IPS-11a (cell line): ENCODE measurements around the gene TRPV5.

Source experiments
- H3K4me3 ChIP-seq: one replicate; pipeline ENCODE4 v1.5.1; 2013; ENCODE audit warnings: low read depth, low read length, control low read depth

The TRPV5 gene

DNA sequence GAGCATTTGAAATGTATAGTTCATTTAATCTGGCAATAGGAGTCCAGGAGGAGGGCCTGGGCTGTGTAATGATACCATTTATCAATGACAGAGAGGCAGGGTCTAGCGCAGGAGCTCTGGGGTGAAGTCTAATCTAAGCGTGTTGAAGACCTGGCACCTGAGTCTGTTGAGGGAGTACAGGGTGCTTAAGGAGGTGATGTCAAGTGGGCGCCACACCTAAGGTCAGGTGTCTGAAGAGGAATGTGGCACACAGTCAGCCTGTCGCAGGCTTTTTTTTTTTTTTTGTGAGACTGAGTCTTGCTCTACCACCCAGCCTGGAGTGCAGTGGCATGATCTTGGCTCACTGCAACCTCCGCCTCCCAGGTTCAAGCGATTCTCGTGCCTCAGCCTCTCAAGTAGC, 8.0 kb upstream of the TRPV5 start:
- no peak overlapping the region for H3K4me3 ChIP-seq

GRCh38 chr7:142940966-142941535, 7.5 kb upstream of the TRPV5 start:
- no peak overlapping the region for H3K4me3 ChIP-seq

DNA sequence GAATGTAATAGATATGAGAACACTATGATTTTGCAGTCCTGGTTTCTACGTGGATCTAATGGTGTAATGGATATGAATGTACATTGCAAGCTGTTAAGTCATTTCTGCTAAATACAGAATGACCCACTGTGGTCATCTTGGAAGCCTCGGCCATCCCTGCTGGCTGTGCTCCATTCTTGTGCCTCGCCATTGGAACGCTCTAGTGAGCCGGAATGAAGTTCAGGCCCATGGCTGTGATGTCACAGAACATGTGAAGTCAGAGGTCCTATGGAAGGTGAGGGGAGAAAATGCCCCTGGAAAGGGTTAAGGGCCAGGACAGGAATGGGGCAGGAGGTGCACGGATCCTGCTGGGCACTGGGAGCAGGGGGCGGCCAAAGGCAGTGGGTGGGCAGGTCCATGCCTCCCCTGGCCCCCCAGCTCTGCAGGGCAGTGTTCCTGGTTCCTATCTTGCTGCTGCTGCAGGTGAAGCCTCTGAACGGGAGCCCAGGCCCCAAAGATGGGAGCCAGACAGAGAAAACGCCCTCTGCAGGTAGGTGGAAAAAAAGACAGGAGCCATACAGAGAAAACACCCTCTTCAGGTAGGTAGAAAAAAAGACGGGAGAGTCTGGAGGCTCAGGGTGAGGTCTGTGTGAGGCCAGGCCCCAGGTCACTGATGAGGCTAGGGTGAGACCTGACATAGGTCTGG, 5.8 kb upstream of the TRPV5 start, which contains the start of gene LLCFC1:
TSS of gene LLCFC1 (plus strand) at position 259 of the 685 bp plus-strand sequence. CDS start at position 397, 138 bp downstream.
- no peak within 1 kb of the TSS for H3K4me3 ChIP-seq

DNA sequence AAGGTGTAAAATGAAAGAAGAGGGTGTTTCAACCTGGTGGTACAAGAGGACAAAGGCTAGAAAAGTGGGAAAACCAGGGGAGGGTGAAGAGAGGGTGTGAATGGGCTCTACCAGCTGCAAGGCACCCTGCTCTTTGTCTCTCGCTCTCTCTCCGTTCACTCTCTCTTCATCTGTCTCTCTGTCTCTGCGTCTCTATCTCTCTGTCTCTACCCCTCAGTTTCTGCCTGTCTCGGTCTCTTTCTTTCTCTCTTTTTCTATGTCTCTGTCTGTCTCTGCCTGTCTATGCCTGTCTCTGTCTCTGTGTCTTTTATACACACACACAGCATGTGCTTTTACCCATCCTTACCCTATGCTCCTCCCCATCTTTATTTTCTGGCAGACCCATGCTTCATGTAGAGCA, 5.1 kb upstream of the TRPV5 start:
- no peak overlapping the region for H3K4me3 ChIP-seq

- H3K4me3 ChIP-seq: no peak overlapping the region
Measured at GRCh38 chr7:142935941-142936565, 2.5 kb upstream of the TRPV5 start.

- no peak overlapping the region for H3K4me3 ChIP-seq
Measured at GRCh38 chr7:142934056-142934455, 510 bp upstream of the TRPV5 start.

DNA sequence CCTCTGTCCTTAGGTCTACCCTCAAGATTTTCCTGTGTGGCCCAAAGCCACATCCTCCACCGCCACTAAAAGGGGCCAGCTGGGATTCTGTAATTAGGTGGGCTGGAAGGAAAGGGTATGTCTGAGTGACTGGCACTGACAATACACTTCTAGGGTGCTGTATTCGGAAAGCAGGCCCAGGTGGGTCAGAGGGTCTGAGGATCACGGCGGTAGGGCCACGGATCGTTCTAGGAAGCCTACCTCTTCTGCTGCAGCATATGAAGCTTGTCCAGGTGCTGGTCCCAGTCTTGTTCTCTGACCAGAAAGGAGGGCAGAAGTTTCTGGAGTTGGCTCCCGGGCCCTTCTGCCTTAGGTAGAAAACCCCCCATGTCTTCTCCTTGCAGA, 462 bp downstream of the TRPV5 start:
- H3K4me3 ChIP-seq: no peak overlapping the region

GRCh38 chr7:142932386-142933091, 1.0 kb downstream of the TRPV5 start:
- no peak overlapping the region for H3K4me3 ChIP-seq

DNA sequence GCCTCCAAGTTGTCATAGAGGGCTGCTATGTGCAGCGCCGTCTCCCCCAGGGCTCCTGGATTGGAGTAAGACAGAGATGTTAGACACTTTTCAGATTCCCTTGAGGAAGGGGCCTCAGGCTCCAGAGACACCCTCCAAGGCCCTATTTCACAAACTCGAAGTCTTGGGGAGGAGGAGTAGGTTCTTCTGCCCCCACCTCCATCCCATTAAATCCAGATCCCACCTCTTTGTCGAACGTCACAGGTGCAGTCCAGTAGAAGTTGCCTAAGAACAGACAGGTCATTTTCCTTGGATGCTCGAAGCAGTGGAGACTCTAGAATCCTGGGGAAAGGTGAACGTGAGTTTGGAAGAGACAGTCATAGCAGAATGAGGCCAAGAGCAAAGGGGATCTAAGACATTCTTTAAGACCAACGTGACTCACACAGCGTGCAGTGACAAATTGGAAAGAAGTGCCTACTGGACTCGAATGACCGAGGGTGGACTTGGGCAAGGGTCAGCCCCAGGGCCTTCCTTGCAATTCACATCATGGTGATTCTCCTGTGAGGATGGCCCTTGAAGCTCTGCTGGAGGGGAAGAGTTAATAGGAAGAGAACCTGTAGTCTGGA, 3.3 kb downstream of the TRPV5 start:
- H3K4me3 ChIP-seq: no peak overlapping the region

DNA sequence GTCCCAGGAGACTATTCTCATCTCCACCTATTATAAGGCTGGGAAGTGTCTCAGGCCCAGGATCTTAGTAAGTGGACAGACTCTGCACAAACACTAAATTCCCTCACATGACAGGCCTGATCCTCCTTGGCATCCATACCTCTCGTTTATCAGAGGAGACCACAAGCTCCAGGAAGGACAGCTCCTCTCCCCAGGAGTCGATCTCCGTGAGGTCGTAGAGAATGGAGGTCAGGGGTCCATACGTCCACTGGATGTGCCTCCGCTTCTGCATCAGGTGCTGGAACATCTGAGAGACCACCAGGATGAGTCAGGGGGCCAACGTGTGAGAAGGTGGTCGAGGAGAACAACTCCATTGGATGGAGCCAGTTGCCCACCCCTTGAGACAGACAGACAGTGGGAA, 5.6 kb downstream of the TRPV5 start:
- no peak overlapping the region for H3K4me3 ChIP-seq

DNA sequence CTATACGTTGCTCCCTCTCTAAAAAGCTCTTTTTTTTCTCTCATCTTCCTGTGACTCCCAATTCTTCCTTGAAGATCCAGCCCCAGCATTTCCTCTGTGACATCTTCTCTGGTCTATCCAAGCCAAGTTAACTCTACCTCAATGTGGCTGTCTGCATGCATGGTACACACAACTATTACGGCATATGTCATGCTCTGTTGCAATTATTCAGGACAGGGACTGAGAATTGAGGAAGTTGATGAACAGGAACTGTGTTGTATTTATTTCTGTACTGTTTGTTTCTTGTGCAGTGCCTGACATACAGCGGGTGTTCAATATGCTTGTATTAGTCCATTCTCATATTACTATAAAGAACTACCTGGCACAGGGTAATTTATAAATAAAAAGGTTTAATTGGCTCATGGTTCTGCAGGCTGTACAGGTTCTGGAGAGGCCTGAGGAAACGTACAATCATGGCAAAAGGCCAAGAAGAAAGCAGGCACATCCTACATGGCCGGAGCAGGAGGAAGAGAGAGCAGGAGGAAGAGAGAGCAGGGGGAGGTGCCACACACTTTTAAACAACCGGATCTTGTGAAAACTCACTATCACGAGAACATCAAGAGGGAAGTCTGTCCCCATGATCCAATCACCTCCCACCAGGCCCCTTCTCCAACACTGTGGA, 6.3 kb downstream of the TRPV5 start:
- no peak overlapping the region for H3K4me3 ChIP-seq

GRCh38 chr7:142925413-142925812, 8.1 kb downstream of the TRPV5 start:
- no peak overlapping the region for H3K4me3 ChIP-seq

- H3K4me3 ChIP-seq: no peak overlapping the region
Measured at GRCh38 chr7:142923391-142923790, 10.2 kb downstream of the TRPV5 start.

DNA sequence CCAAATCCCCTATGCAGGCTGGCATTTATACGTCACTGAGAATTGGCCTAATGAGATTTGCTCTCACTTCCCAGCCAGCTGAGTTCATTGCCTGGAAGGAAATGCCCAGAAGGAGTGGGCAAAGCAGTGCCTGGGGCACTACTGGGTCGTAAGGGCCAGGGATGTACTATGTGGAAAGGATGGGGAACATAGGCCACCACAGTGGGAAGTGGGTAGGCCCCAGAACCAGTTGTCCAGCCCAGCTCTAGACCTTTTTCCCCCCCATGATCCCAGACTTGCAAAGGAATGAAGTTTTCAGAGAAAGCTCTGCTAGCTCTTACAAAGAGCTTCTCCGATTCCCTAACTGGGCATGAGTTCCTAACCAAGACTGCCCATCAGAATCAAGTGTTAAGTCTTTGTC, 13.9 kb downstream of the TRPV5 start:
- no peak overlapping the region for H3K4me3 ChIP-seq

GRCh38 chr7:142918901-142919300, 14.6 kb downstream of the TRPV5 start:
- H3K4me3 ChIP-seq: no peak overlapping the region

DNA sequence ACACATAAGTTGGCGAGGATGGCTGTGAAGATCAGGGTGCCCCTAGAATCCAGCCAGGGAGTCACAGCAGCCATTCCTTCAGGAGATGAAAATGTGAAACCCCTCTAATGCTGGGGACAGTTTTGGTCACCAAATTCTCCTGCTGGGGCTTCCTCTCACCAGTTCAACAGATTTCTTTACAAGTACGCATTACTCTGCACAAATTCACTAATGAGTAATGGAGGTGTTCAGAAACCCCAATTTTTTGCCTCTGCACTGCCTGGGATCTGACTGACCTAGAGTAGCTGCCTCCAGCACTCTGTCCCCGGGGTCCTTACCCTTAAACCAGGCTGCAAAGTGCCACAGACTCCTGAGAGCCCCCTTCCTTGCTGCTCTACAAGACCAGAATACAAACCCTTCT, 16.1 kb downstream of the TRPV5 start:
- H3K4me3 ChIP-seq: no peak overlapping the region

- no peak overlapping the region for H3K4me3 ChIP-seq
Measured at GRCh38 chr7:142916508-142916907, 17.0 kb downstream of the TRPV5 start.

- H3K4me3 ChIP-seq: no peak overlapping the region
Measured at GRCh38 chr7:142915315-142915714, 18.2 kb downstream of the TRPV5 start.

GRCh38 chr7:142914121-142914520, 19.4 kb downstream of the TRPV5 start:
- H3K4me3 ChIP-seq: no peak overlapping the region

GRCh38 chr7:142913566-142913965, 20.0 kb downstream of the TRPV5 start:
- H3K4me3 ChIP-seq: no peak overlapping the region

GRCh38 chr7:142913051-142913450, 20.5 kb downstream of the TRPV5 start:
- H3K4me3 ChIP-seq: no peak overlapping the region
